ENCODE data around the gene COPS4. TPM values are rescaled to one million over a fixed set of nuclear protein-coding genes. Genes with fewer than 3 reads are reported as not detected.
A peak's percentile ranks its signal among the peaks of the same experiment; 100 is the strongest.
"Not testable (repeated sequence)": the region's sequence is repeated elsewhere in the genome, so short reads cannot be mapped to it uniquely, and the experiment has no call there.

Gene COPS4
- total and polyA plus RNA-seq, 3 donors from 2014 or later: 73.2 to 100 (median 87.6) TPM

GRCh38 chr4:83108101-83108861, 73.3 kb downstream of the COPS4 start:
- intact Hi-C loops (cut with DNase I; ENCODE audit: low total_unique reads): no loop called here
- WGBS, 2 donors: 59 to 72% methylated on average over 26 of the region's 26 CpGs
- Histone ChIP-seq H3K27me3 (no peaks in the 10 kb centered on the region), H3K4me3 (peak overlapping the region in 1 of 2 donors; percentile 62), H3K4me1 (peaks cover 5% of the 10 kb centered on the region), H3K9me3 (no peaks in the 10 kb centered on the region), H3K36me3 (ENCODE audit: low read depth, missing control alignments) (no peaks in the 10 kb centered on the region), H3K27ac (no peak overlapping the region)
- no peak for TF ChIP-seq POLR2A (IDR thresholded peaks at IDR 0.05)
- TF ChIP-seq CTCF (IDR thresholded peaks at IDR 0.05): no peak
- DNase-seq: no peak

GRCh38 chr4:83109480-83110222, 74.7 kb downstream of the COPS4 start:
- H3K36me3 ChIP-seq (ENCODE audit: low read depth, missing control alignments): no peaks in the 10 kb centered on the region
- 1 to 2% methylated on average over 37 to 51 of the region's 64 CpGs for WGBS, 2 donors
- peak; percentile 21 for DNase-seq
- no peaks in the 10 kb centered on the region for H3K27me3 ChIP-seq
- TF ChIP-seq POLR2A (IDR thresholded peaks at IDR 0.05): no peak
- TF ChIP-seq CTCF (IDR thresholded peaks at IDR 0.05): no peak
- H3K9me3 ChIP-seq: no peaks in the 10 kb centered on the region
- intact Hi-C loops (cut with DNase I; ENCODE audit: low total_unique reads): no loop called here
- peak overlapping the region; percentile 46 to 62 for H3K4me3 ChIP-seq
- no peak overlapping the region for H3K27ac ChIP-seq
- H3K4me1 ChIP-seq: peaks cover 5% of the 10 kb centered on the region

GRCh38 chr4:83110223-83110945, 75.4 kb downstream of the COPS4 start:
- Histone ChIP-seq H3K27me3 (no peaks in the 10 kb centered on the region), H3K4me3 (peak overlapping the region; percentile 46 to 62), H3K36me3 (ENCODE audit: low read depth, missing control alignments) (no peaks in the 10 kb centered on the region), H3K27ac (no peak overlapping the region), H3K4me1 (peaks cover 5% of the 10 kb centered on the region), H3K9me3 (no peaks in the 10 kb centered on the region)
- peak; percentile 88 for DNase-seq
- WGBS, 2 donors: 4% methylated on average over 18 of the region's 18 CpGs
- TF ChIP-seq CTCF (IDR thresholded peaks at IDR 0.05) (peak in 1 of 3 experiments; percentile 44), POLR2A (IDR thresholded peaks at IDR 0.05) (no peak)
- intact Hi-C loops (cut with DNase I; ENCODE audit: low total_unique reads): no loop called here

- peak overlapping the region in 1 of 2 donors; percentile 62 for H3K4me3 ChIP-seq
- H3K36me3 ChIP-seq (ENCODE audit: low read depth, missing control alignments): no peaks in the 10 kb centered on the region
- TF ChIP-seq CTCF (IDR thresholded peaks at IDR 0.05): no peak
- no peak for TF ChIP-seq POLR2A (IDR thresholded peaks at IDR 0.05)
- no peak overlapping the region for H3K27ac ChIP-seq
- peaks cover 5% of the 10 kb centered on the region for H3K4me1 ChIP-seq
- intact Hi-C loops (cut with DNase I; ENCODE audit: low total_unique reads): no loop called here
- no peaks in the 10 kb centered on the region for H3K27me3 ChIP-seq
- WGBS, 2 donors: 60 to 71% methylated on average over 8 of the region's 8 CpGs
- no peak for DNase-seq
- H3K9me3 ChIP-seq: no peaks in the 10 kb centered on the region
Observed at GRCh38 chr4:83110970-83111750, 76.2 kb downstream of the COPS4 start.

GRCh38 chr4:83111751-83112141, 76.8 kb downstream of the COPS4 start:
- H3K27ac ChIP-seq; H3K4me3 ChIP-seq; H3K27me3 ChIP-seq; intact Hi-C loops (cut with DNase I; ENCODE audit: low total_unique reads); H3K36me3 ChIP-seq (ENCODE audit: low read depth, missing control alignments); DNase-seq; H3K9me3 ChIP-seq; H3K4me1 ChIP-seq: not testable (repeated sequence)
- 85 to 87% methylated on average over 7 of the region's 7 CpGs for WGBS, 2 donors
